ENCODE results near the gene ZNF827. TPM values are rescaled to one million over a fixed set of nuclear protein-coding genes. Genes with fewer than 3 reads are reported as not detected.
A peak's percentile ranks its signal among the peaks of the same experiment; 100 is the strongest.

The ZNF827 gene
- total RNA-seq, 1 experiment from 2014 or later: 22.4 TPM

DNA sequence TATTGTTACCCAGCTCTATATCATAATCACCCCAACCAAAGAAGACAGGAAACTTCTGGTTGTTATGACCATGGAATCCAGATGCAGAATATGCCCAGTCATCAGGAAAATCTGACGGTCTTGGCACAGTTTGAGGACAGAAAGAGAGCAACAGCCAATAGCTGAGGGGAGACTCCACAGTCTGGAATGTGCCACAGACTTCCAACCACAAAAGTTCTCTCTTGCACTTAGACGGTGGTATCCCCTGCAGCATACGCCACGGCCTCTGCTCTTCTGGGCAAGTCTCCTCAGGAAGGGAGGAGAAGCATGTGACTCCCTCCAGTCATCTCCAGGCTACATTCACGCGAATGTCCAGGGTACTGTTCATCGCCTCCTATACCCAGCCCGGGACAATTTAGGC lies 18.4 kb downstream of the ZNF827 start:
- Histone ChIP-seq H3K27me3 (ENCODE audit: insufficient read depth, low read depth) (no peaks in the 10 kb centered on the region), H2AFZ (no peak overlapping the region), H3K4me3 (no peak overlapping the region), H3K79me2 (ENCODE audit: low read depth) (no peaks in the 10 kb centered on the region), H3F3A (ENCODE audit: insufficient read depth, low read depth) (no peaks in the 10 kb centered on the region), H3K27ac (no peak overlapping the region), H3K4me1 (replicated peaks; ENCODE audit: insufficient read depth) (no peaks in the 10 kb centered on the region), H3K36me3 (ENCODE audit: low read depth) (no peaks in the 10 kb centered on the region), H4K20me1 (ENCODE audit: insufficient read depth) (no peaks in the 10 kb centered on the region), H3K9me3 (ENCODE audit: insufficient read depth, low read depth) (no peaks in the 10 kb centered on the region), H3K9me2 (ENCODE audit: insufficient read depth) (no peaks in the 10 kb centered on the region), H3K4me2 (no peak overlapping the region)
- no TSS peak for BruUV-seq (replicated peaks)
- ChIA-PET POLR2A (ENCODE audit: unreplicated experiment) (no interaction called here), CTCF (no interaction called here)
- DNase-seq: no peak
- TF ChIP-seq, protein P1, sequence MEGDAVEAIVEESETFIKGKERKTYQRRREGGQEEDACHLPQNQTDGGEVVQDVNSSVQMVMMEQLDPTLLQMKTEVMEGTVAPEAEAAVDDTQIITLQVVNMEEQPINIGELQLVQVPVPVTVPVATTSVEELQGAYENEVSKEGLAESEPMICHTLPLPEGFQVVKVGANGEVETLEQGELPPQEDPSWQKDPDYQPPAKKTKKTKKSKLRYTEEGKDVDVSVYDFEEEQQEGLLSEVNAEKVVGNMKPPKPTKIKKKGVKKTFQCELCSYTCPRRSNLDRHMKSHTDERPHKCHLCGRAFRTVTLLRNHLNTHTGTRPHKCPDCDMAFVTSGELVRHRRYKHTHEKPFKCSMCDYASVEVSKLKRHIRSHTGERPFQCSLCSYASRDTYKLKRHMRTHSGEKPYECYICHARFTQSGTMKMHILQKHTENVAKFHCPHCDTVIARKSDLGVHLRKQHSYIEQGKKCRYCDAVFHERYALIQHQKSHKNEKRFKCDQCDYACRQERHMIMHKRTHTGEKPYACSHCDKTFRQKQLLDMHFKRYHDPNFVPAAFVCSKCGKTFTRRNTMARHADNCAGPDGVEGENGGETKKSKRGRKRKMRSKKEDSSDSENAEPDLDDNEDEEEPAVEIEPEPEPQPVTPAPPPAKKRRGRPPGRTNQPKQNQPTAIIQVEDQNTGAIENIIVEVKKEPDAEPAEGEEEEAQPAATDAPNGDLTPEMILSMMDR (conservative IDR thresholded peaks at IDR 0.05): no peak
- TF ChIP-seq EZH2 (IDR thresholded peaks at IDR 0.05; ENCODE audit: low read depth): no peak
- intact Hi-C loops (cut with micrococcal nuclease; ENCODE audit: unreplicated experiment): no loop called here

DNA sequence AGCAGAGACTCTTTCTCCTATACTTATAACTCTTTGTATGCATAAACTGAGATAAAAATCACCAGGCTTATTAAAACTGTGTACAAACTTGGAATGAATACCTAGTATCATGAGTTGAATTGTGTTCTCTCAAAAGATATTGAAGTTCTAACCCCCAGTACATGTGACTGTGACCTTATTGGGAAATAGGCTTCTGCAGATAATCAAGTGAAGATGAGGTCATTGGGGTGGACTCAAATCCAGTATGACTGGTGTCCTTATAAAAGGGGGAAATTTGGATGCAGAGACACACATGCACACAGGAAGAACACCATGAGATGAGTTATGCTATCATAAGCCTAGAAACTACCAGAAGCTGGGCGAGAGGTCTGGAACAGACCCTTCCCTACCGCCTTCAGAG lies 26.2 kb downstream of the ZNF827 start:
- no peak overlapping the region for H3K27ac ChIP-seq
- no peak for DNase-seq
- no peak overlapping the region for H3K4me3 ChIP-seq
- peaks cover 22% of the 10 kb centered on the region for H3K4me1 ChIP-seq (replicated peaks; ENCODE audit: insufficient read depth)
- no peaks in the 10 kb centered on the region for H3K9me3 ChIP-seq (ENCODE audit: insufficient read depth, low read depth)
- no peak overlapping the region for H2AFZ ChIP-seq
- ChIA-PET CTCF (no interaction called here), POLR2A (ENCODE audit: unreplicated experiment) (no interaction called here)
- H3K9me2 ChIP-seq (ENCODE audit: insufficient read depth): no peaks in the 10 kb centered on the region
- no peaks in the 10 kb centered on the region for H3K36me3 ChIP-seq (ENCODE audit: low read depth)
- H3K79me2 ChIP-seq (ENCODE audit: low read depth): peaks cover 20% of the 10 kb centered on the region
- H3K4me2 ChIP-seq: no peak overlapping the region
- intact Hi-C loops (cut with micrococcal nuclease; ENCODE audit: unreplicated experiment): no loop called here
- no peaks in the 10 kb centered on the region for H3K27me3 ChIP-seq (ENCODE audit: insufficient read depth, low read depth)
- TF ChIP-seq, protein P1 (conservative IDR thresholded peaks at IDR 0.05): no peak
- TF ChIP-seq EZH2 (IDR thresholded peaks at IDR 0.05; ENCODE audit: low read depth): no peak
- BruUV-seq (replicated peaks): no TSS peak
- H4K20me1 ChIP-seq (ENCODE audit: insufficient read depth): no peaks in the 10 kb centered on the region
- H3F3A ChIP-seq (ENCODE audit: insufficient read depth, low read depth): no peaks in the 10 kb centered on the region

DNA sequence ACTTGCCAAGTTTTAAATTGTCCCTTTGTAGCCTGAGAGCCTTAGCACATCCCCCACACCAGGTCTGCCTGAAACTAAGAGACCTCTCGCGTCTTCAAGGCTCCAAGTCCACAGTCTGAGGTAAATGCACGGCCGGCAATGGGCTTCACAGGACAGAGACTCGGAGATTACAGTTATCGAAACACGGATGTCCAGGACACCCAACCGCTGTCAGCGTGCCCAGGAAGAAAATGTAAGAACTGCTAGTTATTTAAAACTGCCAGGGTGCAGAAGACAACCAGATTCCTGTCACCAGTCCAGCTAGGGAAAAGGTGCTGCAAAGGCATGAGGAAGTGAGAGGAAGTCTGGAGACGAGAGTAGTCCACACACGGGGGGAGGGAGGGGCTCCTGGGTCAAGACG lies 28.9 kb downstream of the ZNF827 start:
- TF ChIP-seq EZH2 (IDR thresholded peaks at IDR 0.05; ENCODE audit: low read depth): no peak
- TF ChIP-seq, protein P1 (conservative IDR thresholded peaks at IDR 0.05): no peak
- TSS peak; percentile 61 for BruUV-seq (replicated peaks)
- Histone ChIP-seq H3K27ac (peak overlapping the region; percentile 85), H3K4me2 (peak overlapping the region; percentile 73), H3K9me2 (ENCODE audit: insufficient read depth) (no peaks in the 10 kb centered on the region), H3K4me1 (replicated peaks; ENCODE audit: insufficient read depth) (peaks cover 28% of the 10 kb centered on the region), H3K36me3 (ENCODE audit: low read depth) (no peaks in the 10 kb centered on the region), H3K79me2 (ENCODE audit: low read depth) (peaks cover 24% of the 10 kb centered on the region), H3F3A (ENCODE audit: insufficient read depth, low read depth) (no peaks in the 10 kb centered on the region), H3K27me3 (ENCODE audit: insufficient read depth, low read depth) (no peaks in the 10 kb centered on the region), H3K4me3 (peak overlapping the region; percentile 52; the same call in 1 of the 2 replicates), H4K20me1 (ENCODE audit: insufficient read depth) (no peaks in the 10 kb centered on the region), H3K9me3 (ENCODE audit: insufficient read depth, low read depth) (no peaks in the 10 kb centered on the region), H2AFZ (0 out of 2 replicates have a peak overlapping the region, but pooled peaks have one; percentile 36)
- DNase-seq: peak; percentile 55 to 65
- ChIA-PET CTCF (no interaction called here), POLR2A (ENCODE audit: unreplicated experiment) (interaction anchor here (0.6 to 0.7 kb wide), 2 partner anchors 456 to 750 kb away, joined by 3 to 5 read pairs; no protein-coding TSS in a partner anchor)
- intact Hi-C loops (cut with micrococcal nuclease; ENCODE audit: unreplicated experiment): loop anchor here (1.0 kb wide), 1 partner anchor 27 kb away; no protein-coding TSS in a partner anchor
